Endodermal cell (in vitro differentiated cells): ENCODE results near the gene SND1. TPM values are rescaled to one million over a fixed set of nuclear protein-coding genes. Genes with fewer than 3 reads are reported as not detected.

Experiments
- DNase-seq: peaks from one replicate; pipeline ENCODE4 v3.0.0-alpha.2; 2017
- H3K27ac ChIP-seq: 2 replicates; pipeline ENCODE4 v1.5.1; 2013; ENCODE audit warnings: mild to moderate bottlenecking, low read depth, low read length, moderate library complexity
- H3K27me3 ChIP-seq: 2 replicates; pipeline ENCODE4 v1.6.1; 2013; ENCODE audit warnings: mild to moderate bottlenecking, low read length, moderate library complexity; ENCODE audit not compliant: insufficient read depth, control insufficient read depth, poor library complexity, severe bottlenecking
- H3K36me3 ChIP-seq: 2 replicates; pipeline ENCODE4 v1.7.0; 2013; ENCODE audit warnings: mild to moderate bottlenecking, low read length, moderate library complexity; ENCODE audit not compliant: control insufficient read depth, insufficient read depth
- H3K4me1 ChIP-seq: one replicate; pipeline ENCODE4 v1.7.0; 2013; ENCODE audit warnings: low read length; ENCODE audit not compliant: control insufficient read depth, insufficient read depth
- H3K4me3 ChIP-seq: 2 replicates; pipeline ENCODE4 v1.5.1; 2013; ENCODE audit warnings: mild to moderate bottlenecking, low read length, moderate library complexity
- H3K9ac ChIP-seq: 2 replicates; pipeline ENCODE4 v1.6.1; 2013; ENCODE audit warnings: mild to moderate bottlenecking, low read length, moderate library complexity; ENCODE audit not compliant: poor library complexity, severe bottlenecking; ENCODE audit errors: extremely low read depth
- H3K9me3 ChIP-seq: 2 replicates; pipeline ENCODE4 v1.6.1; 2013; ENCODE audit warnings: mild to moderate bottlenecking, low read length, moderate library complexity; ENCODE audit not compliant: control insufficient read depth
- H3K27ac Mint-ChIP-seq: 2 replicates; pipeline ENCODE4 v1.8.0; 2020; ENCODE audit warnings: mixed read lengths
- H3K27me3 Mint-ChIP-seq: 2 replicates; pipeline ENCODE4 v1.8.0; 2021; ENCODE audit warnings: mild to moderate bottlenecking, mixed read lengths; ENCODE audit not compliant: insufficient read depth
- H3K36me3 Mint-ChIP-seq: 2 replicates; pipeline ENCODE4 v1.8.0; 2020; ENCODE audit warnings: low read depth, mixed read lengths
- H3K4me1 Mint-ChIP-seq: 2 replicates; pipeline ENCODE4 v1.8.0; 2020; ENCODE audit warnings: mixed read lengths
- H3K4me3 Mint-ChIP-seq: 2 replicates; pipeline ENCODE4 v1.8.0; 2020; ENCODE audit warnings: mild to moderate bottlenecking, moderate library complexity, mixed read lengths
- H3K9me3 Mint-ChIP-seq: 2 replicates; pipeline ENCODE4 v1.8.0; 2020; ENCODE audit warnings: mild to moderate bottlenecking, mixed read lengths
- WGBS, 2 experiments: methylation state at CpG; one replicate each; pipeline versions ENCODE4 v1.1.5 to v1.1.7; 2013; ENCODE audit warnings: missing lambda C conversion rate in 2 of 2, mixed read lengths in 1 of 2; ENCODE audit not compliant: insufficient coverage in 1 of 2, insufficient read length in 1 of 2; 5-methylcytosine and 5-hydroxymethylcytosine counted together
- microRNA-seq: library from miRNA; unstranded; fragments of <30 nt; microRNA quantifications from one replicate; pipeline ENCODE4 v1.2.0, GENCODE V29; 2020; ENCODE audit warnings: borderline microRNAs expressed
- total RNA-seq, 2 donors: library from RNA; stranded (reverse); fragmentation: NEBNext Ultra II Directional in 1 of 2; extraction: Animal tissue kit (Norgen Biotek cat#: 25700) in 1 of 2; gene quantifications; 2 replicates in 1 of 2; 3 replicates in 1 of 2; pipeline ENCODE4 v1.2.1, GENCODE V29; 2021
- TF ChIP-seq, protein P1 (sequence below): fragments of 200-600 bp; sonication (generic); conservative IDR thresholded peaks from 2 replicates; pipeline ENCODE4 v1.5.0; 2021; ENCODE audit warnings: antibody characterized with exemption, mild to moderate bottlenecking

Gene SND1
- total RNA-seq, 2 donors from 2014 or later = 240 to 267 TPM

DNA sequence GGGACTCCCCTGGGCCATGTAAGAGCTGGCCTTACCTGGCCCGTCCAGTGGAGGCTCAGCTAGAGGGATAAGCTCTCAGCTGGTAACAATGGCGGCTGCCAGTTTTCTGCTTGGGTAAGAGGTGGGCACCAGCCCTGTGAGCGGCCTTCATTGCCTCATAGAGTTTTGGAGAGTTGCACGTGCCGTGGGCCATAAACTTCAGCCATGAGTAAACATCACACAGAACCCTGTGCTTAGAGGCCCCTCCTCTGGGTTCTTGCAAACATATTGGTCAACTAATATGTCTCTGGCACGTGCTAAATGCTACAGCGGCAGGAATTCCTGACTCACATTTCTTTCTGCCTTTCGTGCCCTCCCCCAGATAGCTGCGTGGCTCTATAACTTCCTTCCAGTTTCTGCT lies 485.2 kb downstream of the SND1 start:
- no peak overlapping the region for H3K4me3 ChIP-seq
- Mint-ChIP-seq H3K36me3 (no peaks in the 10 kb centered on the region), H3K4me1 (peaks cover 7% of the 10 kb centered on the region), H3K9me3 (peaks cover 9% of the 10 kb centered on the region), H3K27ac (no peak overlapping the region), H3K4me3 (no peak overlapping the region), H3K27me3 (peaks cover 79% of the 10 kb centered on the region)
- H3K9ac ChIP-seq = no peak overlapping the region
- no peak overlapping the region for H3K27ac ChIP-seq
- no peaks in the 10 kb centered on the region for H3K4me1 ChIP-seq
- 72 to 75% methylated on average over 7 to 9 of the region's 9 CpGs for WGBS, 2 experiments
- peaks cover 79% of the 10 kb centered on the region for H3K27me3 ChIP-seq
- TF ChIP-seq, protein P1, sequence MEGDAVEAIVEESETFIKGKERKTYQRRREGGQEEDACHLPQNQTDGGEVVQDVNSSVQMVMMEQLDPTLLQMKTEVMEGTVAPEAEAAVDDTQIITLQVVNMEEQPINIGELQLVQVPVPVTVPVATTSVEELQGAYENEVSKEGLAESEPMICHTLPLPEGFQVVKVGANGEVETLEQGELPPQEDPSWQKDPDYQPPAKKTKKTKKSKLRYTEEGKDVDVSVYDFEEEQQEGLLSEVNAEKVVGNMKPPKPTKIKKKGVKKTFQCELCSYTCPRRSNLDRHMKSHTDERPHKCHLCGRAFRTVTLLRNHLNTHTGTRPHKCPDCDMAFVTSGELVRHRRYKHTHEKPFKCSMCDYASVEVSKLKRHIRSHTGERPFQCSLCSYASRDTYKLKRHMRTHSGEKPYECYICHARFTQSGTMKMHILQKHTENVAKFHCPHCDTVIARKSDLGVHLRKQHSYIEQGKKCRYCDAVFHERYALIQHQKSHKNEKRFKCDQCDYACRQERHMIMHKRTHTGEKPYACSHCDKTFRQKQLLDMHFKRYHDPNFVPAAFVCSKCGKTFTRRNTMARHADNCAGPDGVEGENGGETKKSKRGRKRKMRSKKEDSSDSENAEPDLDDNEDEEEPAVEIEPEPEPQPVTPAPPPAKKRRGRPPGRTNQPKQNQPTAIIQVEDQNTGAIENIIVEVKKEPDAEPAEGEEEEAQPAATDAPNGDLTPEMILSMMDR = no peak
- no peaks in the 10 kb centered on the region for H3K9me3 ChIP-seq
- no peak for DNase-seq
- no peaks in the 10 kb centered on the region for H3K36me3 ChIP-seq

DNA sequence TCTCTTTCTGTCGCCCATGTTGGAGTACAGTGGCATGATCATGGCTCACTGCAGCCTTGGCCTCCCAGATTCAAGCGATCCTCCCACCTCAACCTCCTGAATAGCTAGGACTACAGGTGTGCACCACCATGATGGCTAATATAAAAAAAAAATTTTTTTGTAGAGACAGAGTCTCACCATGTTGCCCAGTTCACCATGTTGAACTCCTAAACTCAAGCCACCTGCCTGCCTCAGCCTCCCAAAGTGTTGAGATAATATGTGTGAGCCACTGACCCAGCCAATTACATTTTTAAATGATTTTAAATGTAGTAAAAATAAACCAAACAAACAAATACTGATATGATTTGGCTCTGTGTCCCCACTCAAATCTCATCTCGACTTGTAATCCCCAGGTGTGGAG lies 487.4 kb downstream of the SND1 start:
- Histone ChIP-seq H3K4me3 (no peak overlapping the region), H3K27me3 (peaks cover 66% of the 10 kb centered on the region), H3K36me3 (no peaks in the 10 kb centered on the region), H3K9me3 (peaks cover 8% of the 10 kb centered on the region), H3K4me1 (no peaks in the 10 kb centered on the region), H3K27ac (no peak overlapping the region), H3K9ac (no peak overlapping the region)
- H3K4me1 Mint-ChIP-seq = peaks cover 7% of the 10 kb centered on the region
- no peak for DNase-seq
- no peak overlapping the region for H3K4me3 Mint-ChIP-seq
- TF ChIP-seq, protein P1 = no peak
- peaks cover 79% of the 10 kb centered on the region for H3K27me3 Mint-ChIP-seq
- H3K27ac Mint-ChIP-seq = no peak overlapping the region
- WGBS, 2 experiments = 85% methylated on average over 3 of the region's 3 CpGs; no CpG with 5 or more reads in 1 of the 2 experiments
- H3K36me3 Mint-ChIP-seq = no peaks in the 10 kb centered on the region
- peaks cover 15% of the 10 kb centered on the region for H3K9me3 Mint-ChIP-seq

- no peak overlapping the region for H3K4me3 ChIP-seq
Observed at GRCh38 chr7:128141683-128142195, 489.7 kb downstream of the SND1 start.

More at GRCh38 chr7:128141683-128142195, 489.7 kb downstream of the SND1 start:
- peaks cover 8% of the 10 kb centered on the region for H3K9me3 ChIP-seq
- peaks cover 48% of the 10 kb centered on the region for H3K27me3 ChIP-seq
- Mint-ChIP-seq H3K27ac (no peak overlapping the region), H3K4me3 (no peak overlapping the region), H3K27me3 (peaks cover 63% of the 10 kb centered on the region), H3K4me1 (no peaks in the 10 kb centered on the region), H3K36me3 (no peaks in the 10 kb centered on the region), H3K9me3 (peaks cover 17% of the 10 kb centered on the region)
- no peaks in the 10 kb centered on the region for H3K4me1 ChIP-seq
- no peak for DNase-seq
- H3K36me3 ChIP-seq = no peaks in the 10 kb centered on the region
- no peak overlapping the region for H3K9ac ChIP-seq
- TF ChIP-seq, protein P1 = no peak
- 90 to 100% methylated on average over 1 to 6 of the region's 6 CpGs for WGBS, 2 experiments
- no peak overlapping the region for H3K27ac ChIP-seq

Small RNAs within 50 kb of the gene (microRNA-seq; reads per million reads assigned to microRNA genes)
- not detected for gene MIR593

Other genes with a start within 250 kb of the SND1 start
- 10 to 100 TPM; 14.8 to 15.3 TPM for gene GCC1, start 66.6 kb upstream of the SND1 start, total RNA-seq
- 100 to 1,000 TPM; 234 to 277 TPM for gene ARF5, start 63.8 kb upstream of the SND1 start, total RNA-seq
- gene FSCN3, start 58.5 kb upstream of the SND1 start, total RNA-seq = 1 to 10 TPM; 1.9 to 2.2 TPM
- under 1 TPM in 1 of 2 donors, not detected in 1; 0.24 TPM for gene PAX4, start 34.1 kb upstream of the SND1 start, total RNA-seq